Mesodermal cell (in vitro differentiated cells): Measurements from ENCODE around the gene PHYHD1.
A peak's percentile ranks its signal among the peaks of the same experiment; 100 is the strongest.

Source experiments
- H3K27ac ChIP-seq: 2 replicates; pipeline ENCODE4 v1.7.0; 2013; ENCODE audit warnings: mild to moderate bottlenecking, low read depth, low read length, moderate library complexity; ENCODE audit not compliant: severe bottlenecking
- H3K36me3 ChIP-seq: 2 replicates; pipeline ENCODE4 v1.7.1; 2013; ENCODE audit warnings: mild to moderate bottlenecking, low read length, moderate library complexity; ENCODE audit not compliant: control insufficient read depth, insufficient read depth
- H3K4me1 ChIP-seq: one replicate; pipeline ENCODE4 v1.7.1; 2013; ENCODE audit warnings: mild to moderate bottlenecking, low read length; ENCODE audit not compliant: insufficient read depth, control insufficient read depth, poor library complexity, severe bottlenecking
- H3K4me3 ChIP-seq: 2 replicates; pipeline ENCODE4 v1.7.0; 2013; ENCODE audit warnings: low read length, control low read depth, mild to moderate bottlenecking; ENCODE audit not compliant: insufficient read depth, poor library complexity, severe bottlenecking; ENCODE audit errors: extremely low read depth
- H3K9me3 ChIP-seq: 2 replicates; pipeline ENCODE4 v1.7.1; 2013; ENCODE audit warnings: mild to moderate bottlenecking, low read length, moderate library complexity; ENCODE audit not compliant: control insufficient read depth
- WGBS, 2 experiments: methylation state at CpG; one replicate each; pipeline ENCODE4 v1.1.5; 2013; ENCODE audit warnings: missing lambda C conversion rate in 2 of 2; ENCODE audit not compliant: insufficient coverage in 2 of 2; 5-methylcytosine and 5-hydroxymethylcytosine counted together

The PHYHD1 gene

GRCh38 chr9:128901822-128902221, 19.0 kb upstream of the PHYHD1 start:
- no peak overlapping the region for H3K27ac ChIP-seq
- H3K9me3 ChIP-seq: no peaks in the 10 kb centered on the region
- WGBS, 2 experiments: 95 to 98% methylated on average over 4 to 5 of the region's 5 CpGs
- H3K36me3 ChIP-seq: peaks cover 78% of the 10 kb centered on the region
- no peak overlapping the region for H3K4me3 ChIP-seq
- H3K4me1 ChIP-seq: peaks cover 34% of the 10 kb centered on the region

GRCh38 chr9:128902351-128903078, 18.3 kb upstream of the PHYHD1 start:
- WGBS, 2 experiments: 94 to 96% methylated on average over 19 to 21 of the region's 23 CpGs
- no peak overlapping the region for H3K27ac ChIP-seq

GRCh38 chr9:128903079-128903461, 17.7 kb upstream of the PHYHD1 start:
- peaks cover 34% of the 10 kb centered on the region for H3K4me1 ChIP-seq
- 90% methylated on average over 2 of the region's 2 CpGs; no CpG with 5 or more reads in 1 of the 2 experiments for WGBS, 2 experiments

More at GRCh38 chr9:128902351-128903078, 18.3 kb upstream of the PHYHD1 start:
- peaks cover 78% of the 10 kb centered on the region for H3K36me3 ChIP-seq
- H3K9me3 ChIP-seq: no peaks in the 10 kb centered on the region
- no peak overlapping the region for H3K4me3 ChIP-seq
- H3K4me1 ChIP-seq: peaks cover 34% of the 10 kb centered on the region

GRCh38 chr9:128903871-128904620, 16.7 kb upstream of the PHYHD1 start:
- Histone ChIP-seq H3K4me1 (peaks cover 26% of the 10 kb centered on the region), H3K4me3 (no peak overlapping the region), H3K27ac (peak overlapping the region; percentile 16), H3K36me3 (peaks cover 79% of the 10 kb centered on the region), H3K9me3 (no peaks in the 10 kb centered on the region)
- 92 to 100% methylated on average over 6 to 9 of the region's 10 CpGs for whole genome bisulfite sequencing, 2 experiments

More at GRCh38 chr9:128903079-128903461, 17.7 kb upstream of the PHYHD1 start:
- Histone ChIP-seq H3K27ac (no peak overlapping the region), H3K4me3 (no peak overlapping the region), H3K36me3 (peaks cover 79% of the 10 kb centered on the region), H3K9me3 (no peaks in the 10 kb centered on the region)

GRCh38 chr9:128905964-128906363, 14.8 kb upstream of the PHYHD1 start:
- Histone ChIP-seq H3K4me1 (peaks cover 23% of the 10 kb centered on the region), H3K27ac (no peak overlapping the region), H3K9me3 (no peaks in the 10 kb centered on the region), H3K36me3 (peaks cover 76% of the 10 kb centered on the region), H3K4me3 (no peak overlapping the region)
- 100% methylated on average over 1 to 3 of the region's 7 CpGs for WGBS, 2 experiments

GRCh38 chr9:128906741-128907140, 14.0 kb upstream of the PHYHD1 start:
- Histone ChIP-seq H3K9me3 (no peaks in the 10 kb centered on the region), H3K4me1 (peaks cover 28% of the 10 kb centered on the region), H3K36me3 (peaks cover 72% of the 10 kb centered on the region), H3K4me3 (no peak overlapping the region), H3K27ac (no peak overlapping the region)
- WGBS, 2 experiments: 80 to 100% methylated on average over 2 of the region's 2 CpGs

GRCh38 chr9:128908372-128908771, 12.4 kb upstream of the PHYHD1 start:
- H3K36me3 ChIP-seq: peaks cover 73% of the 10 kb centered on the region
- H3K4me3 ChIP-seq: no peak overlapping the region
- no peaks in the 10 kb centered on the region for H3K9me3 ChIP-seq
- H3K4me1 ChIP-seq: peaks cover 32% of the 10 kb centered on the region
- WGBS, 2 experiments: 97% methylated on average over 24 of the region's 24 CpGs
- no peak overlapping the region for H3K27ac ChIP-seq

- Histone ChIP-seq H3K4me3 (no peak overlapping the region), H3K27ac (no peak overlapping the region), H3K9me3 (no peaks in the 10 kb centered on the region), H3K4me1 (peaks cover 39% of the 10 kb centered on the region), H3K36me3 (peaks cover 80% of the 10 kb centered on the region)
- WGBS, 2 experiments: 100% methylated on average over 2 to 4 of the region's 4 CpGs
Measured at GRCh38 chr9:128909859-128910258, 10.9 kb upstream of the PHYHD1 start.

GRCh38 chr9:128910906-128911305, 9.9 kb upstream of the PHYHD1 start:
- 81 to 98% methylated on average over 3 to 6 of the region's 6 CpGs for WGBS, 2 experiments
- Histone ChIP-seq H3K27ac (peak overlapping the region; percentile 97), H3K4me1 (peaks cover 45% of the 10 kb centered on the region), H3K4me3 (no peak overlapping the region), H3K9me3 (no peaks in the 10 kb centered on the region), H3K36me3 (peaks cover 82% of the 10 kb centered on the region)

GRCh38 chr9:128911529-128912035, 9.2 kb upstream of the PHYHD1 start:
- Histone ChIP-seq H3K9me3 (no peaks in the 10 kb centered on the region), H3K36me3 (peaks cover 85% of the 10 kb centered on the region), H3K4me3 (no peak overlapping the region), H3K4me1 (peaks cover 52% of the 10 kb centered on the region), H3K27ac (peak overlapping the region; percentile 97)
- 27 to 35% methylated on average over 2 to 8 of the region's 8 CpGs for WGBS, 2 experiments
